Measurements from ENCODE around the gene SEC14L3.
A peak's percentile ranks its signal among the peaks of the same experiment; 100 is the strongest.

SEC14L3 gene

DNA sequence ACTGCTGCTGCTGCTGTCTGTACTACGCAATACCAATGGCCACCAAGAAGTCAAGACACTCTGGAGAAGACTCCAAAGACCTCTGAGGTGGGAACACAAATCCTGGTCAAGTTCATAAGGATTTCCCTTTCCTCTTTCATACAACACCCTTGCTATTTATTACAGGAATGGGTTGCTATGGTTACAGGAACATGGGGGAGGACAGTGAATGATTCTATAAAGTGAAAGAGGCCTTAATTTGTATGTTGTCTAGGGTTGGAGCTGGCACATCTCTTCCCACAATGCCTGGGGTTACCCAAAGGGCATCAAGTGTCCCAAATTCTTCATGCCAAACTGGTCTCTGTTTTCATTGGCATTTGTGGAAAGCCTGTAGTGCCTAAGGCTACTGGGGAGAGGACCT is 11.4 kb upstream of the SEC14L3 start:
- H3K4me1 ChIP-seq (ENCODE audit: control insufficient read depth, insufficient read depth, low read length): no peaks in the 10 kb centered on the region
- no peaks in the 10 kb centered on the region for H3K36me3 ChIP-seq (ENCODE audit: control insufficient read depth in 2 of 2, insufficient read depth in 1 of 2, low read length in 2 of 2)
- no peak for TF ChIP-seq ZNF26 (tag by site-specific recombination; IDR thresholded peaks at IDR 0.05)
- TF ChIP-seq, protein P1, sequence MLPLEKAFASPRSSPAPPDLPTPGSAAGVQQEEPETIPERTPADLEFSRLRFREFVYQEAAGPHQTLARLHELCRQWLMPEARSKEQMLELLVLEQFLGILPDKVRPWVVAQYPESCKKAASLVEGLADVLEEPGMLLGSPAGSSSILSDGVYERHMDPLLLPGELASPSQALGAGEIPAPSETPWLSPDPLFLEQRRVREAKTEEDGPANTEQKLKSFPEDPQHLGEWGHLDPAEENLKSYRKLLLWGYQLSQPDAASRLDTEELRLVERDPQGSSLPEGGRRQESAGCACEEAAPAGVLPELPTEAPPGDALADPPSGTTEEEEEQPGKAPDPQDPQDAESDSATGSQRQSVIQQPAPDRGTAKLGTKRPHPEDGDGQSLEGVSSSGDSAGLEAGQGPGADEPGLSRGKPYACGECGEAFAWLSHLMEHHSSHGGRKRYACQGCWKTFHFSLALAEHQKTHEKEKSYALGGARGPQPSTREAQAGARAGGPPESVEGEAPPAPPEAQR (tag by site-specific recombination; IDR thresholded peaks at IDR 0.05): no peak
- no peak for TF ChIP-seq PATZ1 (tag by site-specific recombination; IDR thresholded peaks at IDR 0.05)
- no peak for TF ChIP-seq ZNF629 (tag by site-specific recombination; IDR thresholded peaks at IDR 0.05)
- TF ChIP-seq ZNF639 (tag by site-specific recombination; IDR thresholded peaks at IDR 0.05): no peak
- no peak for TF ChIP-seq ZNF19 (tag by site-specific recombination; IDR thresholded peaks at IDR 0.05; ENCODE audit: low read depth)
- no peak for TF ChIP-seq ZNF394 (tag by site-specific recombination; IDR thresholded peaks at IDR 0.05; ENCODE audit: borderline replicate concordance)
- no peak for TF ChIP-seq ZNF140 (tag by site-specific recombination; IDR thresholded peaks at IDR 0.05)
- no peak for TF ChIP-seq ZNF521 (tag by site-specific recombination; IDR thresholded peaks at IDR 0.05)
- TF ChIP-seq SP2 (tag by site-specific recombination; IDR thresholded peaks at IDR 0.05): no peak
- TF ChIP-seq ZNF114 (tag by site-specific recombination; IDR thresholded peaks at IDR 0.05): no peak
- TF ChIP-seq ZNF530 (tag by site-specific recombination; IDR thresholded peaks at IDR 0.05; ENCODE audit: low read depth): no peak
- TF ChIP-seq ZNF624 (tag by site-specific recombination; IDR thresholded peaks at IDR 0.05): no peak
- no peak overlapping the region for H3K4me3 ChIP-seq (ENCODE audit: low read depth, low read length)
- CTCF ChIA-PET: interaction anchor here (0.5 to 3.4 kb wide), 5 partner anchors 17 to 272 kb away, joined by 3 to 59 read pairs (median 3); no protein-coding TSS in a partner anchor
- no peaks in the 10 kb centered on the region for H3K9me3 ChIP-seq (ENCODE audit: control insufficient read depth, insufficient read depth, low read depth, low read length)
- H3K27ac ChIP-seq (ENCODE audit: extremely low read depth, low read depth, low read length): no peak overlapping the region
- POLR2A ChIA-PET: no interaction called here

- Histone ChIP-seq H3K27ac (ENCODE audit: extremely low read depth, low read depth, low read length) (no peak overlapping the region), H3K4me3 (ENCODE audit: low read depth, low read length) (no peak overlapping the region), H3K36me3 (ENCODE audit: control insufficient read depth in 2 of 2, insufficient read depth in 1 of 2, low read length in 2 of 2) (no peaks in the 10 kb centered on the region), H3K9me3 (ENCODE audit: control insufficient read depth, insufficient read depth, low read depth, low read length) (no peaks in the 10 kb centered on the region), H3K4me1 (ENCODE audit: control insufficient read depth, insufficient read depth, low read length) (no peaks in the 10 kb centered on the region)
- CTCF ChIA-PET: interaction anchor here (0.7 to 1.0 kb wide), 2 partner anchors 82 to 94 kb away, joined by 3 to 4 read pairs; no protein-coding TSS in a partner anchor
- TF ChIP-seq GFI1B (tag by site-specific recombination; IDR thresholded peaks at IDR 0.05) (no peak), ZNF777 (tag by site-specific recombination; IDR thresholded peaks at IDR 0.05; ENCODE audit: borderline replicate concordance) (no peak), SP7 (tag by site-specific recombination; IDR thresholded peaks at IDR 0.05) (0 out of 2 replicates have a peak, but pooled peaks have one; percentile 26), ZBTB1 (tag by site-specific recombination; IDR thresholded peaks at IDR 0.05) (no peak)
- TF ChIP-seq, protein P2, sequence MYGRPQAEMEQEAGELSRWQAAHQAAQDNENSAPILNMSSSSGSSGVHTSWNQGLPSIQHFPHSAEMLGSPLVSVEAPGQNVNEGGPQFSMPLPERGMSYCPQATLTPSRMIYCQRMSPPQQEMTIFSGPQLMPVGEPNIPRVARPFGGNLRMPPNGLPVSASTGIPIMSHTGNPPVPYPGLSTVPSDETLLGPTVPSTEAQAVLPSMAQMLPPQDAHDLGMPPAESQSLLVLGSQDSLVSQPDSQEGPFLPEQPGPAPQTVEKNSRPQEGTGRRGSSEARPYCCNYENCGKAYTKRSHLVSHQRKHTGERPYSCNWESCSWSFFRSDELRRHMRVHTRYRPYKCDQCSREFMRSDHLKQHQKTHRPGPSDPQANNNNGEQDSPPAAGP (tag by site-specific recombination; IDR thresholded peaks at IDR 0.05): no peak
- POLR2A ChIA-PET: no interaction called here
These were observed 9.9 kb upstream of the SEC14L3 start for GRCh38 chr22:30481711-30482110.
